Activated T-helper 9 cell treated with anti-CD3 and anti-CD28 coated beads, Interleukin-2, amount 50 U/mL, for 16 hours (primary cell): Measurements from ENCODE around the gene PPP1R37.
A peak's percentile ranks its signal among the peaks of the same experiment; 100 is the strongest.

Experiments
- DNase-seq: peaks from one replicate; pipeline ENCODE4 v3.0.0-alpha.2; 2020; ENCODE audit warnings: low read depth

Gene PPP1R37

GRCh38 chr19:45092747-45093678 lies at the start of gene PPP1R37:
Gene PPP1R37 (plus strand): TSS chr19:45093179. CDS start chr19:45093326, 147 bp downstream.
- peak; percentile 88 for DNase-seq

GRCh38 chr19:45045671-45046353 lies 47.2 kb upstream of the PPP1R37 start:
- DNase-seq, result no peak

- no peak for DNase-seq
These were observed 46.6 kb upstream of the PPP1R37 start for GRCh38 chr19:45046355-45046754.

GRCh38 chr19:45047188-45047797 lies 45.7 kb upstream of the PPP1R37 start:
- DNase-seq, result no peak

- no peak for DNase-seq
These were observed 43.8 kb upstream of the PPP1R37 start for GRCh38 chr19:45049073-45049736.

GRCh38 chr19:45050036-45050435 lies 42.9 kb upstream of the PPP1R37 start:
- no peak for DNase-seq

- DNase-seq, result no peak
These were observed 40.9 kb upstream of the PPP1R37 start for GRCh38 chr19:45051929-45052579.

- DNase-seq, result no peak
These were observed 36.1 kb upstream of the PPP1R37 start for GRCh38 chr19:45056831-45057230.

GRCh38 chr19:45057444-45057843 lies 35.5 kb upstream of the PPP1R37 start:
- no peak for DNase-seq

GRCh38 chr19:45058622-45059159 lies 34.3 kb upstream of the PPP1R37 start:
- no peak for DNase-seq

GRCh38 chr19:45059258-45059965 lies 33.6 kb upstream of the PPP1R37 start:
- DNase-seq, result peak; percentile 73

GRCh38 chr19:45061965-45062364 lies 31.0 kb upstream of the PPP1R37 start:
- DNase-seq, result no peak

- DNase-seq, result no peak
These were observed 28.9 kb upstream of the PPP1R37 start for GRCh38 chr19:45063851-45064801.

GRCh38 chr19:45066921-45067661 lies 25.9 kb upstream of the PPP1R37 start:
- DNase-seq, result no peak

GRCh38 chr19:45068041-45068440 lies 24.9 kb upstream of the PPP1R37 start:
- DNase-seq, result no peak

GRCh38 chr19:45069056-45069455 lies 23.9 kb upstream of the PPP1R37 start:
- no peak for DNase-seq

GRCh38 chr19:45070214-45070613 lies 22.8 kb upstream of the PPP1R37 start:
- no peak for DNase-seq

- no peak for DNase-seq
These were observed 22.0 kb upstream of the PPP1R37 start for GRCh38 chr19:45070861-45071544.
